PFSK-1 (cell line): ENCODE results near the gene EXOSC9.

Source experiments
- FOXP2 ChIP-seq: optimal IDR thresholded peaks from 2 replicates; pipeline ENCODE3; 2011; ENCODE audit warnings: borderline replicate concordance, control low read depth, inconsistent platforms; ENCODE audit not compliant: insufficient read depth; ENCODE audit errors: extremely low read length, extremely low read depth
- POLR2AphosphoS5 ChIP-seq: IDR thresholded peaks from 2 replicates; pipeline ENCODE4 v1.6.1; 2012; ENCODE audit warnings: low read depth, mild to moderate bottlenecking, control low read depth, low read length, moderate library complexity
- REST ChIP-seq, 2 experiments: IDR thresholded peaks; 2 replicates each; pipeline versions ENCODE4 v1.6.1 to v1.8.0; 2011 to 2012; ENCODE audit warnings: low read depth in 2 of 2, low read length in 2 of 2, control low read depth in 1 of 2, inconsistent platforms in 1 of 2, mild to moderate bottlenecking in 1 of 2, moderate library complexity in 1 of 2; ENCODE audit not compliant: insufficient read depth in 1 of 2
- SIN3A ChIP-seq: IDR thresholded peaks from 2 replicates; pipeline ENCODE4 v1.6.1; 2012; ENCODE audit warnings: mild to moderate bottlenecking, low read length, moderate library complexity, borderline replicate concordance; ENCODE audit not compliant: insufficient read depth
- TAF1 ChIP-seq: IDR thresholded peaks from 2 replicates; pipeline ENCODE4 v1.6.1; 2012; ENCODE audit warnings: low read length, control low read depth, borderline replicate concordance; ENCODE audit not compliant: insufficient read depth

Gene EXOSC9

GRCh38 chr4:121806411-121806810 lies 5.3 kb downstream of the EXOSC9 start:
- no peak for TF ChIP-seq SIN3A
- no peak for TF ChIP-seq FOXP2
- TF ChIP-seq POLR2AphosphoS5 = no peak
- no peak for TF ChIP-seq TAF1
- no peak for TF ChIP-seq REST (IDR thresholded peaks at IDR 0.05; ENCODE audit: insufficient read depth in 1 of 2, low read depth in 2 of 2, low read length in 2 of 2)

- no peak for TF ChIP-seq POLR2AphosphoS5
- no peak for TF ChIP-seq TAF1
- no peak for TF ChIP-seq SIN3A
- no peak for TF ChIP-seq FOXP2
- TF ChIP-seq REST (IDR thresholded peaks at IDR 0.05; ENCODE audit: insufficient read depth in 1 of 2, low read depth in 2 of 2, low read length in 2 of 2) = no peak
Observed at GRCh38 chr4:121811122-121811521, 10.0 kb downstream of the EXOSC9 start.

- no peak for TF ChIP-seq POLR2AphosphoS5
- TF ChIP-seq FOXP2 = no peak
- no peak for TF ChIP-seq SIN3A
- TF ChIP-seq REST (IDR thresholded peaks at IDR 0.05; ENCODE audit: insufficient read depth in 1 of 2, low read depth in 2 of 2, low read length in 2 of 2) = no peak
- TF ChIP-seq TAF1 = no peak
Observed at GRCh38 chr4:121814756-121815155, 13.6 kb downstream of the EXOSC9 start.

- no peak for TF ChIP-seq POLR2AphosphoS5
- TF ChIP-seq FOXP2 = no peak
- no peak for TF ChIP-seq REST (IDR thresholded peaks at IDR 0.05; ENCODE audit: insufficient read depth in 1 of 2, low read depth in 2 of 2, low read length in 2 of 2)
- TF ChIP-seq SIN3A = no peak
- no peak for TF ChIP-seq TAF1
Observed at GRCh38 chr4:121817006-121817405, 15.9 kb downstream of the EXOSC9 start.

GRCh38 chr4:121817701-121818100 lies 16.6 kb downstream of the EXOSC9 start:
- TF ChIP-seq FOXP2 = no peak
- no peak for TF ChIP-seq REST (IDR thresholded peaks at IDR 0.05; ENCODE audit: insufficient read depth in 1 of 2, low read depth in 2 of 2, low read length in 2 of 2)
- no peak for TF ChIP-seq SIN3A
- TF ChIP-seq TAF1 = no peak
- no peak for TF ChIP-seq POLR2AphosphoS5
